Measurements from ENCODE around the gene RPS19.

- no peak for TF ChIP-seq POLR2A (IDR thresholded peaks at IDR 0.05)
- TF ChIP-seq CTCF (IDR thresholded peaks at IDR 0.05) = no peak
Measured at GRCh38 chr19:41853344-41853743, 6.7 kb upstream of the RPS19 start.
